KMS-11 (cell line): Measurements from ENCODE around the gene LENG8.

ENCODE experiments used
- H2AFZ ChIP-seq: fragments of 200-600 bp; sonication (generic); 2 replicates; pipeline ENCODE4 v1.6.1; 2016; ENCODE audit warnings: antibody characterized with exemption, mixed run types, low read depth
- H3K27ac ChIP-seq: fragments of 200-600 bp; sonication (generic); 2 replicates; pipeline ENCODE4 v1.6.1; 2016; ENCODE audit warnings: mild to moderate bottlenecking, mixed run types
- H3K27me3 ChIP-seq: fragments of 200-600 bp; sonication (generic); 2 replicates; pipeline ENCODE4 v1.6.1; 2017; ENCODE audit warnings: mild to moderate bottlenecking, low read depth, mixed run types, moderate library complexity; ENCODE audit not compliant: insufficient read depth
- H3K36me3 ChIP-seq: fragments of 200-600 bp; sonication (generic); 2 replicates; pipeline ENCODE4 v1.6.1; 2017; ENCODE audit warnings: mild to moderate bottlenecking, mixed run types; ENCODE audit not compliant: insufficient read depth
- H3K4me1 ChIP-seq: fragments of 200-600 bp; sonication (generic); 2 replicates; pipeline ENCODE4 v1.6.1; 2016; ENCODE audit warnings: mild to moderate bottlenecking, low read depth, mixed run types; ENCODE audit not compliant: poor library complexity, severe bottlenecking
- H3K4me2 ChIP-seq: fragments of 200-600 bp; sonication (generic); 2 replicates; pipeline ENCODE4 v1.7.0; 2016; ENCODE audit warnings: mild to moderate bottlenecking, mixed run types
- H3K4me3 ChIP-seq: fragments of 200-600 bp; sonication (generic); IDR thresholded peaks from 2 replicates; pipeline ENCODE4 v1.6.1; 2017; ENCODE audit warnings: low read depth, low read length, mixed read lengths; ENCODE audit not compliant: insufficient read depth
- H3K79me2 ChIP-seq: fragments of 200-600 bp; sonication (generic); 2 replicates; pipeline ENCODE4 v1.6.1; 2016; ENCODE audit warnings: low read depth, mixed run types; ENCODE audit not compliant: insufficient read depth
- H3K9ac ChIP-seq: fragments of 200-600 bp; sonication (generic); 2 replicates; pipeline ENCODE4 v1.6.1; 2016; ENCODE audit warnings: mild to moderate bottlenecking, mixed run types
- H4K20me1 ChIP-seq: fragments of 200-600 bp; sonication (generic); 2 replicates; pipeline ENCODE4 v1.6.1; 2016; ENCODE audit warnings: mild to moderate bottlenecking, mixed run types; ENCODE audit not compliant: insufficient read depth
- TF ChIP-seq, protein P1 (sequence below): fragments of 200-600 bp; sonication (generic); conservative IDR thresholded peaks from 2 replicates; pipeline ENCODE4 v1.6.1; 2017; ENCODE audit warnings: low read depth, mild to moderate bottlenecking, antibody characterized with exemption, low read length, moderate library complexity, mixed read lengths

Gene LENG8

DNA sequence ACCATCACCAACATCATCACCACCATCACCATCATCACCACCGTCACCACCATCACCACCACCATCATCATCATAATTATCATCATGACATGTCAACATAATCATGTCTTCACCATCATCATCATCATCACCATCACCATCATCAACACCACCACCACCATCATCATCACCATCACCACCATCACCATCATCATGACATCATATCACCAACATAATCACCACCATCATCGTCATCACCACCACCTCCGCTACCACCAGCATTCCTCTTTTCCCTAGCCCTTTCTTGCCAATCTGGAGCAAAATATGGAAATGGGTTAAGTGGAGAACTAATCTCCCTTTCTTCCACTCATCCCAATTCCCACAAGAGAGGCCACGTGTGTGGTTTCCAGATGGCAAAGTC, 34.8 kb upstream of the LENG8 start:
- Histone ChIP-seq H3K4me2 (no peak overlapping the region), H3K9ac (no peak overlapping the region), H4K20me1 (no peaks in the 10 kb centered on the region), H3K4me3 (no peak overlapping the region), H2AFZ (no peak overlapping the region), H3K79me2 (no peaks in the 10 kb centered on the region), H3K36me3 (no peaks in the 10 kb centered on the region), H3K4me1 (no peaks in the 10 kb centered on the region), H3K27me3 (peaks cover 2% of the 10 kb centered on the region; the same call in 1 of the 2 replicates), H3K27ac (no peak overlapping the region)
- TF ChIP-seq, protein P1, sequence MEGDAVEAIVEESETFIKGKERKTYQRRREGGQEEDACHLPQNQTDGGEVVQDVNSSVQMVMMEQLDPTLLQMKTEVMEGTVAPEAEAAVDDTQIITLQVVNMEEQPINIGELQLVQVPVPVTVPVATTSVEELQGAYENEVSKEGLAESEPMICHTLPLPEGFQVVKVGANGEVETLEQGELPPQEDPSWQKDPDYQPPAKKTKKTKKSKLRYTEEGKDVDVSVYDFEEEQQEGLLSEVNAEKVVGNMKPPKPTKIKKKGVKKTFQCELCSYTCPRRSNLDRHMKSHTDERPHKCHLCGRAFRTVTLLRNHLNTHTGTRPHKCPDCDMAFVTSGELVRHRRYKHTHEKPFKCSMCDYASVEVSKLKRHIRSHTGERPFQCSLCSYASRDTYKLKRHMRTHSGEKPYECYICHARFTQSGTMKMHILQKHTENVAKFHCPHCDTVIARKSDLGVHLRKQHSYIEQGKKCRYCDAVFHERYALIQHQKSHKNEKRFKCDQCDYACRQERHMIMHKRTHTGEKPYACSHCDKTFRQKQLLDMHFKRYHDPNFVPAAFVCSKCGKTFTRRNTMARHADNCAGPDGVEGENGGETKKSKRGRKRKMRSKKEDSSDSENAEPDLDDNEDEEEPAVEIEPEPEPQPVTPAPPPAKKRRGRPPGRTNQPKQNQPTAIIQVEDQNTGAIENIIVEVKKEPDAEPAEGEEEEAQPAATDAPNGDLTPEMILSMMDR = no peak

DNA sequence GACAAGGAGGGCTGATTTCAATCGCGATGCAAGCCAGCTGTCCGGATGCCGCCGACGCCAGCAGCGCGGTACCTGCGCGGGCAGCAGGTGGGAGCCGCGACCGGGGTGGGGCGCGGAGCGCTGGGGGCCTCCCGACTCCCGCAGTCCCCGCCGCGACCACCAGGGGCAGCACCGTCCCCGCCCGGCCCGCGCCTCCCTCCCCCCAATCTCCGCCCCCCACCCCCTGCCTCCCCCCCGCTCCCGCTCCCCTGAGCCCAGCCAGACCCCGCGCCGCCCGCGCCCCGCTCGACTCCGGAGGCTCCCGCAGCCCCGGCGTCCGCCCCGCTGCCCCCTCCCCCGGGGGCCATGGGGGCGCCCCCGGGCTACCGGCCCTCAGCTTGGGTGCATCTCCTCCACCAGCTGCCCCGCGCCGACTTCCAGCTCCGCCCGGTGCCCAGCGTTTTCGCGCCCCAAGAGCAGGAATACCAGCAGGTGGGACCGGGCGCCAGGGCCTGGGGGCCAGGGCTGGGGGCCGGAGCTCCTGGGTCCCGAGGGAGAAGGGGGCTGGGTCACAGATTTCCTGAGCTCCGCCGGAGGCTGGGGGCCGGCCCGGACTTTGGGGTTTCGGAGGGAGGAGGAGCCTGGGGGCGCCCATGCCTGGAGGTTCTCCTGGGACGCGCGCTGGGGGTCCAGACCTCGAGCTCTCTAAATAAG, 33.6 kb upstream of the LENG8 start, which contains the start of gene TTYH1:
TTYH1 (plus strand) TSS at position 257 of the 693 bp plus-strand sequence; CDS start at position 346, 89 bp downstream.
- Histone ChIP-seq H3K79me2 (no peaks in the 10 kb centered on the region), H3K36me3 (no peaks in the 10 kb centered on the region), H3K27ac (no peak within 1 kb of the TSS), H2AFZ (no peak within 1 kb of the TSS), H4K20me1 (no peaks in the 10 kb centered on the region), H3K4me3 (no peak within 1 kb of the TSS), H3K4me2 (no peak within 1 kb of the TSS), H3K9ac (no peak within 1 kb of the TSS), H3K4me1 (no peaks in the 10 kb centered on the region), H3K27me3 (peaks cover 9% of the 10 kb centered on the region; the same call in 1 of the 2 replicates)
- TF ChIP-seq, protein P1 = no peak

DNA sequence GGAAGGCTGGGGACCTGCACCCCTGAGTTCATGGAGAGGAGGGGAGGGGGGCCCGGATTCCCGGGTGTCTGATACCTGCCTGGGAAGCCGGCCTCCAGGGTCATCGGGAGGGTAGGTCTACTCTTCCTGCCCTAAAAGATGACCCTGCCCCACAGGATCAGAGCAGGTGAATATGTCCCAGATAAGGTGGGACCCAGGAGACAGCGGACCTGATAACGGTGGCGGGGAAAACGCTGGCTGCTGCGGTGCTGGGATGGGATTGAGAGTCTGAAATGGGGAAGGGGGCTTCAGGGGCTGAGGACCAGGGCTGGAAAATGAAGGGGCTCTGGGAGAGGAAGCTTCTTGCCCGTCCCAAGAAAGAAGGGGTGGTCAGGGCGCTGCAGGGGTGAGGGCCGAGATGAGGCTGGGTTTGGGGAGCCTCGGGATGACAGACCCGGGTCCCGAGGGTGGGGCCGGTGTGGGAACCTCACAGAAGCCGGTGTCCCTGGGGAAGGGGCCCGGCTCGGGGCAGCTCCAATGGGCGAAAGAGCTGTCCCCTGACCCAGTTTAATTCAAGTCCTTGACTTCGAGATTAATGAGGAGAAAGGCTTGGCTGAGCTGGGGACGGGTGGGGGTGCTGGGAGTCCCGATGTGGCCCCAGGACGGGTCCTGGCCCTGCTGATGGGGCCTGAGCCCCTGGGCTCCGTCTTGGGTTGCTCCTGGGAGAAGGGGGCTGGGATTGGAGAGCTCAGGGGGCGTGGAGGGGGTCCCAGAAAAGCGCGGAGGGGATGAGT, 32.9 kb upstream of the LENG8 start:
- no peak overlapping the region for H3K4me2 ChIP-seq
- no peak overlapping the region for H2AFZ ChIP-seq
- no peaks in the 10 kb centered on the region for H3K36me3 ChIP-seq
- H3K9ac ChIP-seq = no peak overlapping the region
- TF ChIP-seq, protein P1 = no peak
- H3K79me2 ChIP-seq = no peaks in the 10 kb centered on the region
- no peak overlapping the region for H3K4me3 ChIP-seq
- no peaks in the 10 kb centered on the region for H4K20me1 ChIP-seq
- H3K27ac ChIP-seq = no peak overlapping the region
- H3K4me1 ChIP-seq = no peaks in the 10 kb centered on the region
- H3K27me3 ChIP-seq = peaks cover 9% of the 10 kb centered on the region; the same call in 1 of the 2 replicates

DNA sequence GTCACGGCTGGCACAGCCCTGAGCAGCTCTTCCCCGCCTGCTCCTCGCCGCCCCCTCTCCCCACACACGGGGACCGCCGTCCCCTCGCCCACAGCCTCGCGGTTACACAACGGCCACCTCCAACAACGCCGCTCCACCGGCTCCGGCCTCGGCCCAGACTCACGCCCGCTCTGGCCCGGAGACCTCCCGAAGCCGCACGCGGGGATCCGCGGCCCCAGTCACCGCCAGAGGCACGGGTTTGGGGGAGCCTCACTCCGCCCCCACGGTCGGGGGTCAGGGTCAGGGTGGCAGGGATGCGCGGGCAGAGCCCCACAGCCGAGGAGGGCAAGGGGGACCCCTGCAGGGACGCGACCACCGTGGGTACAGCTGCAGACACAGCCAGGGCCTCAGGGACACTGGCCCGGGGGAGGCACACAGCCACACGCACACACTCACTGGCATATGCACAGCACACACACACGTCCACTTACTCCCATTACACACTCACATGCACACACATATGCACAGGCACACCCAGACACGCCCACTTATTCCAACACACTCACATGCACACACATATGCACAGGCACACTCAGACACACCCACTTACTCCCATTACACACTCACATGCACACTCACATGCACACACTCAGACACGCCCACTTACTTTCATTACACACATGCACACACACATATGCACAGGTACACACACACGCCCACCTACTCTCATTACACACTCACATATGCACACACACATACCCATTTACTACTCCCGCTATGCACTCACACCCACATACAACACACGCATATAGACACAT, 32.1 kb upstream of the LENG8 start:
- Histone ChIP-seq H3K27me3 (peaks cover 10% of the 10 kb centered on the region; the same call in 1 of the 2 replicates), H3K9ac (no peak overlapping the region), H3K36me3 (no peaks in the 10 kb centered on the region), H3K4me2 (no peak overlapping the region), H3K4me3 (no peak overlapping the region), H3K79me2 (no peaks in the 10 kb centered on the region), H4K20me1 (no peaks in the 10 kb centered on the region), H3K27ac (no peak overlapping the region), H2AFZ (no peak overlapping the region), H3K4me1 (no peaks in the 10 kb centered on the region)
- TF ChIP-seq, protein P1 = no peak
